Measurements from ENCODE around the gene SEPTIN5.

SEPTIN5 gene

DNA sequence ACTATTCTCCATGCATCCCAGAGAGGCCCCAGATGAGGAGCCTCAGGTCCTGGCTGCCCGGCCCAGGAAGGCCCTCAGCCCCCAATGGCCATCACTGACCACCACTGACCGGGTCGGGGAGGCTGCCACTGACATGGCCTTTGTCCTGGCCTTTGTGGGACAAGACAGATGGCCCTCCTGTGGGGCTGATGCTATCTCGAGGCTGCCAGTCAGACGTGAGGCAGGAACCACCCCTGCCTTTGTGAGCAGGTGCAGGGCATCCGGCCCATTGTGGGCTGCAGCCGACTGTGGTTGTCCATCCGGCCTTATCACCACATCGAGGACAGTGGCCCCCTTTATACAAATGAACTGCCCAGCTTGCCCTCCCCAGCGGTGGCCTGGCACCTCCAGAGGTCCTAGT lies 14.5 kb downstream of the SEPTIN5 start:
- no peak for DNase-seq (ENCODE audit: low spot score)
- TF ChIP-seq, protein P1, sequence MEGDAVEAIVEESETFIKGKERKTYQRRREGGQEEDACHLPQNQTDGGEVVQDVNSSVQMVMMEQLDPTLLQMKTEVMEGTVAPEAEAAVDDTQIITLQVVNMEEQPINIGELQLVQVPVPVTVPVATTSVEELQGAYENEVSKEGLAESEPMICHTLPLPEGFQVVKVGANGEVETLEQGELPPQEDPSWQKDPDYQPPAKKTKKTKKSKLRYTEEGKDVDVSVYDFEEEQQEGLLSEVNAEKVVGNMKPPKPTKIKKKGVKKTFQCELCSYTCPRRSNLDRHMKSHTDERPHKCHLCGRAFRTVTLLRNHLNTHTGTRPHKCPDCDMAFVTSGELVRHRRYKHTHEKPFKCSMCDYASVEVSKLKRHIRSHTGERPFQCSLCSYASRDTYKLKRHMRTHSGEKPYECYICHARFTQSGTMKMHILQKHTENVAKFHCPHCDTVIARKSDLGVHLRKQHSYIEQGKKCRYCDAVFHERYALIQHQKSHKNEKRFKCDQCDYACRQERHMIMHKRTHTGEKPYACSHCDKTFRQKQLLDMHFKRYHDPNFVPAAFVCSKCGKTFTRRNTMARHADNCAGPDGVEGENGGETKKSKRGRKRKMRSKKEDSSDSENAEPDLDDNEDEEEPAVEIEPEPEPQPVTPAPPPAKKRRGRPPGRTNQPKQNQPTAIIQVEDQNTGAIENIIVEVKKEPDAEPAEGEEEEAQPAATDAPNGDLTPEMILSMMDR (IDR thresholded peaks at IDR 0.05; ENCODE audit: extremely low read depth, missing control alignments), result no peak

DNA sequence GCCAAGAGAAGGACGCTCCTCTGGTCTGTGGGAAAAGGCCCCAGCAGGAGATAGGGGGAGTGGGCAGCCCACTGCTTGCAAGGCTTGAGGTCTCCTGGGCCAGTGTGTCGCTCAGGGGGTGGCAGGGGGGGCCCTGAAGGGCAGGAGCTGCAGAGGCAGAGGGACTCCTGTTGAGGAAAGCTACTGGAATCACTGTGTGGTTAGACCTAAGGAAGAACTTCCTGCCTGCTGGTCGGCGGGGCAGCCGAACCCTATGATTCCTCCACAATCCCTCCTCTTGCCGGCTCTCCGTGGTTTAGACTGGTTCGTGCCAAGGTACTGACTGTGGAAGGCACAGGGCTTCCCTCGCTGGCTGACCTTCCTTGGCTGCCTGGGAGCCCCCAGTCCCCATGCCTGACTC lies 15.2 kb downstream of the SEPTIN5 start:
- DNase-seq (ENCODE audit: low spot score), result no peak
- TF ChIP-seq, protein P1 (IDR thresholded peaks at IDR 0.05; ENCODE audit: extremely low read depth, missing control alignments), result no peak

DNA sequence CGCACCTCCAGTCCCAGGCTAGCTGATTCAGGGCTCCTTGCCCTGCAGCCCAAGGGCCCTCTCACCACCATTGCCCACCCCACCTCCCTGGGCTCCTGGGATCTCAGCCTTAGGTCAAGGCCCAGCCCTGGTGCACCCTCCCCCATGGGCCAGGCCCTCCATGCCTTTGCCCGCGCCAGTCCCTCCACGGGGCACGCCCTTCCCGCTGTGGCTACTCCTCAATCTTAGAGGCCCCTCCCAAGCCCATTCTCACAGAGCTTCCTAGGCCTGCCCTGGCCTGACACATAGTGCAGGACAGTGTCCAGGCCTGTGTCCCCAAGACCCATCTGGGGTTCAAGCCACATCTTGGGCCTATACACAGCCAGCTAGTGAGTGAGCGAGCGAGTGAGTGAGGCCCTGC lies 15.9 kb downstream of the SEPTIN5 start:
- no peak for DNase-seq (ENCODE audit: low spot score)
- TF ChIP-seq, protein P1 (IDR thresholded peaks at IDR 0.05; ENCODE audit: extremely low read depth, missing control alignments), result no peak

DNA sequence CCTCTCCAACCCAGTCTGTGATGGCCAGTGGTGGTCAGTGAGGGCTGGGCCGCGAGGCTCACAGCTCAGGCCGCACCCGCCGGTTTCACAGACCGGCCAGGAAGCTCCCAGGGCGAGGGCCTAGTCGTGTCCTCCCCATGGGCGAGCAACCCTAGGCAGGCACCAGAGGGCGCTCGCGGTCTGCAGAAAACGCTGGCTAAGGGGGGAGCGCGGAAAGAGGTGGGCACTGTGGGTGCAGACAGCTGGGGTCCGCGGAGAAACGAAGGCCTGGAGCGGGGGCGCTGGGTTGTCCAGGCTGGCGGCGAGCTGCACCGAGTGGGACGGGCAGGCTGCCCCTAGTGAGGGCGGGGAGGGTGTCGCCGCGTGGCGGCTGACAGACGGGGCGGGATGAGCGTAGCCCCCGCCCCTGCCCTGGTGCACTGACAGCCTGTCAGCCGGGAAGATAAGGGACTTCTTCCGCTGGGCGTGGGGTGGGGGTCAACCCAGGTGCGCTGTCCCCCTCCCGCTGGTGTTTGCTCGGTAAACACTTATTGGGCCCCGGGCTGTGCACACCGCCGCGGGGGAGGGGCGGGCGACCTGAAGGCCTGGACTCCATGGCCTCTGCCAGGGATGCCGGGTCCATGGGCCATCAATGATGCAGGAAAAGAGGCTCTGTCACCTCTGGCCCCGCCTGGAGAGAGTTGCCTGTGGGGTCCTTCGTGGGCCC lies 16.5 kb downstream of the SEPTIN5 start:
- peak; percentile 93 for DNase-seq (ENCODE audit: low spot score)
- TF ChIP-seq, protein P1 (IDR thresholded peaks at IDR 0.05; ENCODE audit: extremely low read depth, missing control alignments), result peak; percentile 84

DNA sequence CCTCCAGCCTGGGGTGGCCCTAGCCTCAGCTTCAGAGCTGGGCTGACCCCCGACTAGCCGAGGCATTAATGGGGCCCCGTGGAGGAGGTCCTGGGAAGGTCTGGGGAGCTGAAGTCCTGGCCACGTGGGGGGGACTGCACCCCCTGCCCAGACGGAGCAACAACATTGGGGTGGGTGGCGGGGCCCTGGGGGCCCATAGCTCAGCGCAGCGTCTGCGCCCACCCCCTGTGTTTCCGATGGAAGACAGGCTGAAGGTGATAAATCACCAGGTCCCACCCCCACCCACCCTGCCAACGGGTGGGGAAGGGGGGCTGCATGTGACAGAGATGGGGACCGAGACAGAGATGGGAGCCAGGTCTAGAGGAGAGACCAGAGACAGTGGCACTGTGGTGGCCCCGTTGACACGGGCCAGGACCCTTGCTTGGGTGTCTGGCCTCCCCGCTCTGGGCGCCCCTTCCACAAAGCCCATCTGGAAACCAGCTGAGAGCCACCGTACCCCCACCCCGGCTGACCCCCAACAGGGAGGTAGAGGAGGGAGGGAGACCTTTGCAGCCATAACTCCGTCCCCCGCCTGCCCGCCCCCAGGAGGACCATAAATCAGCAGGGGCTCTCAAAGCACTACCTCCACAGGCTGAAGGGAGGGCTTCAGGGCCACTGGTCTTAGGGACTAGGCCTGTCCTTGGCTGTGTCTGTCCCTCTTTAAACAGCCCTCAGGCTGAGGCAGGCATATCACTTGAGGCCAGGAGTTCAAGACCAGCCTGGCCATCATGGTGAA lies 17.2 kb downstream of the SEPTIN5 start:
- no peak for DNase-seq (ENCODE audit: low spot score)
- TF ChIP-seq, protein P1 (IDR thresholded peaks at IDR 0.05; ENCODE audit: extremely low read depth, missing control alignments), result no peak

DNA sequence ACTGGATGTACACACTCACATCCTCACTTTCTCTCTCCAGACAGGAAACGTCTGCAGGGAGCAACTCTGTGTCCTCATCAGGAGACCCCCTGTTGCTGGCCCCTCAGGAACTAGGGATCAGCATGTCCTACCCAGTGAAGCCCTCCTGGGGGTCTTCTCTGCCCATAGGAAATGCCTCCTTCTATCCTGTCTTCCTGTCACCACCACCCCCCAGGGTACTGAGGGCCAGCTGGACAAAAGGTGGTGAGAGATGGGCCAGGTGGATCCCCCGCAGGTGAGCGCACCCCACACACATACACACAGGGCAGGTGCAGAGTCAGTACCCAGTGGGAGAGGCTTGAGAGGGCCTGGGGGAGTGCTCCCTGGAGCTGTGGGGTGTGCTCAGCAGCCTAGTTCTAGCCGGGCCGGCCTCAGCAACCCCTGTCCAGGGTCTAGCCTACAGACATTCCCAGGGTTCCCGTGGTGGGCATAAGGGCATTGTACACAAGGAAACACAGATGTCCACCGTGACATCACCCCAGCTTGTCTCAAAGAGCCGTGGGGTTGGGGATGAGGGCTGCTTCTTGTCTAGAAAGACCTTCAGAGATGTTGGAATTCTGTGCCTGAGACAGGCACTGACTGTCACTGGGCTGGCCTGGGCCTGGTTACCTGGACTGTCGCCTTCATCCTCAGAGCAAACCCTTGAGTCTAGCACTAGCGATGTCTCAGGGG lies 18.3 kb downstream of the SEPTIN5 start:
- TF ChIP-seq, protein P1 (IDR thresholded peaks at IDR 0.05; ENCODE audit: extremely low read depth, missing control alignments), result no peak
- DNase-seq (ENCODE audit: low spot score), result no peak

DNA sequence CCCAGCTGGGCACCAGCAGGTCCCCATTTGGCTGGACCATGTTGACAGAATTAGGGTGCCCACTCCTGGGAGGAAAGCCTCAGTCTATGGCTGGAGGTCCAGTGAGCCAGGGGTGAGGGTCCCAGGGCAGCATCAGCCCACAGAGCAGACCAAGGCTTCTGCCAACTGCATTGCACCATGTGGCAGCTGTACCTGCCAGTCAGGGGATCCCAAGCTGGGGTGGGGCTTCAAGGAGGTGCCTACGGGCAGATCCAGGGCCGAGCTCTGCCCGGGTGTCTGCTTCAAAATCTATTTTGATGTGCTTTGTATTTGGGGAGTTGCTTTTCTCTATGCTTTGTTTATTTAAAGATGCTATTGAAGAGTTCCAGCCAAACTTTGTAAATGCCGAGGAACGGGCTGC lies 19.5 kb downstream of the SEPTIN5 start:
- TF ChIP-seq, protein P1 (IDR thresholded peaks at IDR 0.05; ENCODE audit: extremely low read depth, missing control alignments), result no peak
- no peak for DNase-seq (ENCODE audit: low spot score)
